MCF 10A (cell line): ENCODE results near the gene PCDHA8. TPM values are rescaled to one million over a fixed set of nuclear protein-coding genes. Genes with fewer than 3 reads are reported as not detected.
A peak's percentile ranks its signal among the peaks of the same experiment; 100 is the strongest.
"Not testable (repeated sequence)": the region's sequence is repeated elsewhere in the genome, so short reads cannot be mapped to it uniquely, and the experiment has no call there.

Experiments
- BruUV-seq: library from RNA; stranded (reverse); fragments of 400-500 nt; replicated peaks from 2 replicates; lab custom pipeline; 2021; lab: Mats Ljungman, UMichigan
- CTCF ChIA-PET: fragments of 300-600 bp; sonication (Branson Sonifier 250); formaldehyde crosslinking; extraction: SDS; loops from one replicate; lab custom pipeline; 2021; ENCODE audit warnings: antibody characterized with exemption, inconsistent platforms; lab: Yijun Ruan, JAX
- POLR2A ChIA-PET: fragments of 300-600, 350-650 bp; sonication (Branson Sonifier 250); formaldehyde crosslinking; extraction: SDS; loops from one replicate; lab custom pipeline; 2020; ENCODE audit warnings: antibody characterized with exemption, inconsistent platforms; lab: Yijun Ruan, JAX
- DNase-seq: peaks from one replicate; pipeline ENCODE4 v3.0.0-alpha.2; 2018; ENCODE audit not compliant: unreplicated experiment
- H3K27ac Mint-ChIP-seq: one replicate; pipeline ENCODE4 v1.8.0; 2022; ENCODE audit warnings: mild to moderate bottlenecking, low read depth, mixed read lengths; ENCODE audit not compliant: unreplicated experiment
- H3K27me3 Mint-ChIP-seq: one replicate; pipeline ENCODE4 v1.8.0; 2022; ENCODE audit warnings: mixed read lengths; ENCODE audit not compliant: insufficient read depth, unreplicated experiment
- H3K36me3 Mint-ChIP-seq: one replicate; pipeline ENCODE4 v1.8.0; 2022; ENCODE audit warnings: mild to moderate bottlenecking, moderate library complexity, mixed read lengths; ENCODE audit not compliant: insufficient read depth, unreplicated experiment
- H3K4me1 Mint-ChIP-seq: one replicate; pipeline ENCODE4 v1.8.0; 2022; ENCODE audit warnings: mixed read lengths; ENCODE audit not compliant: insufficient read depth, unreplicated experiment
- H3K4me3 Mint-ChIP-seq: one replicate; pipeline ENCODE4 v1.8.0; 2022; ENCODE audit warnings: mild to moderate bottlenecking, moderate library complexity, mixed read lengths; ENCODE audit not compliant: unreplicated experiment
- H3K9me3 Mint-ChIP-seq: one replicate; pipeline ENCODE4 v1.8.0; 2022; ENCODE audit warnings: mixed read lengths; ENCODE audit not compliant: unreplicated experiment
- intact Hi-C: fragments of 100-400 bp; cut with micrococcal nuclease; formaldehyde crosslinking; loops from 2 replicates; pipeline ENCODE4 v1.14.1; 2022
- total RNA-seq: library from RNA; stranded (reverse); gene quantifications from 2 replicates; pipeline ENCODE4 v1.2.3, GENCODE V29; 2022
- TF ChIP-seq, protein P1 (sequence below): fragments of 200-600 bp; IDR thresholded peaks from one replicate; pipeline ENCODE4 v1.8.0; 2022; ENCODE audit warnings: antibody characterized with exemption, mild to moderate bottlenecking; ENCODE audit not compliant: unreplicated experiment

The PCDHA8 gene
- total RNA-seq, 1 experiment from 2014 or later, result not detected

- TF ChIP-seq, protein P1, sequence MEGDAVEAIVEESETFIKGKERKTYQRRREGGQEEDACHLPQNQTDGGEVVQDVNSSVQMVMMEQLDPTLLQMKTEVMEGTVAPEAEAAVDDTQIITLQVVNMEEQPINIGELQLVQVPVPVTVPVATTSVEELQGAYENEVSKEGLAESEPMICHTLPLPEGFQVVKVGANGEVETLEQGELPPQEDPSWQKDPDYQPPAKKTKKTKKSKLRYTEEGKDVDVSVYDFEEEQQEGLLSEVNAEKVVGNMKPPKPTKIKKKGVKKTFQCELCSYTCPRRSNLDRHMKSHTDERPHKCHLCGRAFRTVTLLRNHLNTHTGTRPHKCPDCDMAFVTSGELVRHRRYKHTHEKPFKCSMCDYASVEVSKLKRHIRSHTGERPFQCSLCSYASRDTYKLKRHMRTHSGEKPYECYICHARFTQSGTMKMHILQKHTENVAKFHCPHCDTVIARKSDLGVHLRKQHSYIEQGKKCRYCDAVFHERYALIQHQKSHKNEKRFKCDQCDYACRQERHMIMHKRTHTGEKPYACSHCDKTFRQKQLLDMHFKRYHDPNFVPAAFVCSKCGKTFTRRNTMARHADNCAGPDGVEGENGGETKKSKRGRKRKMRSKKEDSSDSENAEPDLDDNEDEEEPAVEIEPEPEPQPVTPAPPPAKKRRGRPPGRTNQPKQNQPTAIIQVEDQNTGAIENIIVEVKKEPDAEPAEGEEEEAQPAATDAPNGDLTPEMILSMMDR, result no peak
- no TSS peak for BruUV-seq
These were observed 38.2 kb upstream of the PCDHA8 start for GRCh38 chr5:140802781-140803271.

GRCh38 chr5:140806834-140807775 is 33.9 kb upstream of the PCDHA8 start, which contains the start of gene PCDHA4:
PCDHA4 (plus strand) TSS chr5:140807068.
- H3K27me3 Mint-ChIP-seq, result no peaks in the 10 kb centered on the region
- POLR2A ChIA-PET, result interaction anchor here (0.7 to 3.9 kb wide), 7 partner anchors 10 to 348 kb away, joined by 3 to 38 read pairs (median 7); partner anchors contain the start of genes PCDHA6 and PCDHAC1
- H3K27ac Mint-ChIP-seq, result no peak within 1 kb of the TSS
- no peaks in the 10 kb centered on the region for H3K36me3 Mint-ChIP-seq
- BruUV-seq, result no TSS peak
- peak within 1 kb of the TSS; percentile 55 for H3K4me3 Mint-ChIP-seq
- no peaks in the 10 kb centered on the region for H3K4me1 Mint-ChIP-seq
- CTCF ChIA-PET, result interaction anchor here (0.6 to 6.4 kb wide), 48 partner anchors 9 to 774 kb away, joined by 3 to 61 read pairs (median 4); partner anchors contain the start of genes PCDHA1, PCDHA12, PCDHA5 and PCDHA6
- peak; percentile 18 for DNase-seq
- intact Hi-C loops, result loop anchor here (1.0 kb wide), 1 partner anchor 234 kb away; no protein-coding TSS in a partner anchor
- peaks cover 8% of the 10 kb centered on the region for H3K9me3 Mint-ChIP-seq
- TF ChIP-seq, protein P1, result peak; percentile 38

More at GRCh38 chr5:140802781-140803271, 38.2 kb upstream of the PCDHA8 start:
- no peak for DNase-seq
- H3K4me3 Mint-ChIP-seq, result no peak overlapping the region
- no peaks in the 10 kb centered on the region for H3K36me3 Mint-ChIP-seq
- H3K4me1 Mint-ChIP-seq, result no peaks in the 10 kb centered on the region
- intact Hi-C loops, result no loop called here
- ChIA-PET CTCF (interaction anchor here (0.6 kb wide), 2 partner anchors 175 to 240 kb away, joined by 3 read pairs; no protein-coding TSS in a partner anchor), POLR2A (no interaction called here)
- no peaks in the 10 kb centered on the region for H3K27me3 Mint-ChIP-seq
- H3K9me3 Mint-ChIP-seq, result peaks cover 7% of the 10 kb centered on the region
- no peak overlapping the region for H3K27ac Mint-ChIP-seq

DNA sequence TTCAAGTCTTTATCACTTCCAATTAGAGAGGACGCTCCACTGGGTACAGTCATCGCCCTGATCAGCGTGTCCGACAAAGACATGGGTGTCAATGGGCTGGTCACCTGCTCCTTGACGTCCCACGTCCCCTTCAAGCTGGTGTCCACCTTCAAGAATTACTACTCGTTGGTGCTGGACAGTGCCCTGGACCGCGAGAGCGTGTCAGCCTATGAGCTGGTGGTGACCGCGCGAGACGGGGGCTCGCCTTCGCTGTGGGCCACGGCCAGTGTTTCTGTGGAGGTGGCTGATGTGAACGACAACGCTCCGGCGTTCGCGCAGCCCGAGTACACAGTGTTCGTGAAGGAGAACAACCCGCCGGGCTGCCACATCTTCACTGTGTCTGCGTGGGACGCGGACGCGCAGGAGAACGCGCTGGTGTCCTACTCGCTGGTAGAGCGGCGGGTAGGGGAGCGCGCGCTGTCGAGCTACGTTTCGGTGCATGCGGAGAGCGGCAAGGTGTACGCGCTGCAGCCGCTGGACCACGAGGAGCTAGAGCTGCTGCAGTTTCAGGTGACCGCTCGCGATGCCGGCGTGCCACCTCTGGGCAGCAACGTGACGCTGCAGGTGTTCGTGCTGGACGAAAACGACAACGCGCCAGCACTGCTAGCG is 32.6 kb upstream of the PCDHA8 start:
- intact Hi-C loops, result not testable (repeated sequence)

DNA sequence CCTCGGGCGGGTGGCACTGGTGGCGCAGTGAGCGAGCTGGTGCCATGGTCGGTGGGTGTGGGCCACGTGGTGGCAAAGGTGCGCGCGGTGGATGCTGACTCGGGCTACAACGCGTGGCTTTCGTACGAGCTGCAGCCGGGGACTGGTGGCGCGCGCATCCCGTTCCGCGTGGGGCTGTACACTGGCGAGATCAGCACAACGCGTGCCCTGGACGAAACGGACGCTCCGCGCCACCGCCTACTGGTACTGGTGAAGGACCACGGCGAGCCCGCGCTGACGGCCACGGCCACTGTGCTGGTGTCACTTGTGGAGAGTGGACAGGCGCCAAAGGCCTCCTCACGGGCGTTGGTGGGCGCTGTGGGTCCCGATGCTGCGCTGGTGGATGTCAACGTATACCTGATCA is 32.1 kb upstream of the PCDHA8 start:
- CTCF ChIA-PET, result interaction anchor here (2.1 to 6.4 kb wide), 2 partner anchors 32 to 232 kb away, joined by 8 to 61 read pairs; no protein-coding TSS in a partner anchor
- no peaks in the 10 kb centered on the region for H3K36me3 Mint-ChIP-seq
- intact Hi-C loops, result no loop called here

More for the DNA sequence above, 32.6 kb upstream of the PCDHA8 start:
- BruUV-seq, H3K36me3 Mint-ChIP-seq, H3K4me3 Mint-ChIP-seq, H3K4me1 Mint-ChIP-seq, H3K27me3 Mint-ChIP-seq, H3K27ac Mint-ChIP-seq, DNase-seq: not testable (repeated sequence)
- POLR2A ChIA-PET, result interaction anchor here (0.9 to 3.9 kb wide), 6 partner anchors 9 to 232 kb away, joined by 3 to 38 read pairs (median 8); partner anchors contain the start of genes PCDHA6 and PCDHAC1
- peaks cover 15% of the 10 kb centered on the region for H3K9me3 Mint-ChIP-seq
- CTCF ChIA-PET, result interaction anchor here (0.6 to 6.4 kb wide), 31 partner anchors 8 to 758 kb away, joined by 3 to 61 read pairs (median 5); partner anchors contain the start of genes PCDHA1, PCDHA12, PCDHA5 and PCDHA6

More for the DNA sequence above, 32.1 kb upstream of the PCDHA8 start:
- no TSS peak for BruUV-seq
- no peaks in the 10 kb centered on the region for H3K27me3 Mint-ChIP-seq
- H3K4me1 Mint-ChIP-seq, result no peaks in the 10 kb centered on the region
- no peak overlapping the region for H3K4me3 Mint-ChIP-seq
- no peak for DNase-seq
- TF ChIP-seq, protein P1, result no peak
- POLR2A ChIA-PET, result no interaction called here
- H3K27ac Mint-ChIP-seq, result no peak overlapping the region
- H3K9me3 Mint-ChIP-seq, result peaks cover 11% of the 10 kb centered on the region
